NCI-H1105 (cell line): ENCODE data around the gene FGF14.
"Not testable (repeated sequence)": the region's sequence is repeated elsewhere in the genome, so short reads cannot be mapped to it uniquely, and the experiment has no call there.

Source experiments
- DNase-seq: peaks from one replicate; lab custom pipeline; 2025; lab: John Stamatoyannopoulos, UW

FGF14 gene

GRCh38 chr13:102195566-102196462 lies 206.0 kb downstream of the FGF14 start:
- peak; percentile 2 for DNase-seq

GRCh38 chr13:102192858-102193257 lies 209.0 kb downstream of the FGF14 start:
- no peak for DNase-seq

GRCh38 chr13:102191951-102192502 lies 209.8 kb downstream of the FGF14 start:
- DNase-seq, result no peak

- no peak for DNase-seq
Observed at GRCh38 chr13:102190930-102191329, 210.9 kb downstream of the FGF14 start.

- no peak for DNase-seq
Observed at GRCh38 chr13:102187313-102187712, 214.5 kb downstream of the FGF14 start.

- no peak for DNase-seq
Observed at GRCh38 chr13:102185375-102185984, 216.4 kb downstream of the FGF14 start.

GRCh38 chr13:102183509-102184182 lies 218.2 kb downstream of the FGF14 start:
- no peak for DNase-seq

GRCh38 chr13:102182170-102182569 lies 219.7 kb downstream of the FGF14 start:
- no peak for DNase-seq

- DNase-seq, result no peak
Observed at GRCh38 chr13:102177431-102177830, 224.4 kb downstream of the FGF14 start.

GRCh38 chr13:102176846-102177245 lies 225.0 kb downstream of the FGF14 start:
- DNase-seq, result peak; percentile 1

GRCh38 chr13:102172406-102172805 lies 229.4 kb downstream of the FGF14 start:
- no peak for DNase-seq

GRCh38 chr13:102170305-102170704 lies 231.5 kb downstream of the FGF14 start:
- no peak for DNase-seq

GRCh38 chr13:102169471-102170015 lies 232.3 kb downstream of the FGF14 start:
- DNase-seq, result no peak

- DNase-seq, result no peak
Observed at GRCh38 chr13:102152790-102153189, 249.1 kb downstream of the FGF14 start.

GRCh38 chr13:102147353-102147752 lies 254.5 kb downstream of the FGF14 start:
- DNase-seq, result no peak

GRCh38 chr13:102145750-102146149 lies 256.1 kb downstream of the FGF14 start:
- no peak for DNase-seq

- DNase-seq, result no peak
Observed at GRCh38 chr13:102142473-102142826, 259.4 kb downstream of the FGF14 start.

- DNase-seq, result no peak
Observed at GRCh38 chr13:102141625-102142472, 260.0 kb downstream of the FGF14 start.

GRCh38 chr13:102139626-102140025 lies 262.2 kb downstream of the FGF14 start:
- no peak for DNase-seq

- DNase-seq, result no peak
Observed at GRCh38 chr13:102138635-102139190, 263.1 kb downstream of the FGF14 start.

GRCh38 chr13:102137904-102138303 lies 263.9 kb downstream of the FGF14 start:
- DNase-seq, result not testable (repeated sequence)
